HG03097 (cell line): Measurements from ENCODE around the gene NPM1.
"Not testable (repeated sequence)": the region's sequence is repeated elsewhere in the genome, so short reads cannot be mapped to it uniquely, and the experiment has no call there.

ENCODE experiments used
- ATAC-seq: cut with Tn5 transposase; IDR thresholded peaks from one replicate; pipeline ENCODE4 v1.9.1; 2021; ENCODE audit not compliant: unreplicated experiment, low FRiP score

The NPM1 gene

DNA sequence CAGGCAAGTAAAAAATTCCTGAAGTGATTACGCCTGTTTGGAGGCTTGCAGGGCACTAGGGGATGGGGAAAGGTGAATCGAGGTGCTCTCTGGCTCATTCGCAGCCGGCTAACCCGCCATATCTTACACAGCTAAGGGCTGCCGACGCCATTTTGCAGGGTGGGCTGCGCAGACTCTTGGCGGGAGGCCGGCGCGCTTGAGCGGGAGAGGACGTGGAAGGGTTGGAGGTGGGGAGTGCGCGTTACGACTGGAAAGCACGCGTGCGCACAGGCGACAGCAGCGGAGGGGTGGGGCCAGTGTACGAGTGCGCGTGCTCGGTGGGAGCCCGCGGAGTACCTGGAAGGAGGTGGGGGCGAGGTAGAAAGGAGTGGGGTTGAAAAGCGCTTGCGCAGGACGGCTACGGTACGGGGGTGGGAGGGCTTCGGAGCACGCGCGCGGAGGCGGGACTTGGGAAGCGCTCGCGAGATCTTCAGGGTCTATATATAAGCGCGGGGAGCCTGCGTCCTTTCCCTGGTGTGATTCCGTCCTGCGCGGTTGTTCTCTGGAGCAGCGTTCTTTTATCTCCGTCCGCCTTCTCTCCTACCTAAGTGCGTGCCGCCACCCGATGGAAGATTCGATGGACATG lies at the start of gene NPM1:
Gene NPM1 (plus strand): TSS at position 505 of the 625 bp plus-strand sequence. CDS start 100 bp downstream, at position 605.
- peak; percentile 81 for ATAC-seq

DNA sequence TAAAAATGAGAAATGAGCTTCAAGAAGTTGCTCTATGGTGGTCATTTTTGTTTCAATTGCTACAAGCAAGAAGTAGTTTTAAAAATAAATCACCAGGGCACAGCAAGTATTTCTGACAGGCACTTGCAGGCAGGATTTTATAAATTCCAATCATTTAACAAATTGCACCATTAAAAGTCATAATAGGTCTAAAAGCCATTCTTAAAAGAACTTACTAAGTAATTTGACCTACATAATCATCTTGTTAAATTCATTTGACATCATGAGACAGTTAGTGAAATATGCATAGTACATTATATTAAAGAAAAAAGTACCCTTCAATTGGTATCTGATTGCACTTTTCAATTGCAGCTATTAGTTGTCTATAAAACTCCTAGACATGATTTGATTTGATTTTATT lies 47.6 kb upstream of the NPM1 start:
- no peak for ATAC-seq

- no peak for ATAC-seq
Measured at GRCh38 chr5:171340491-171340890, 47.2 kb upstream of the NPM1 start.

DNA sequence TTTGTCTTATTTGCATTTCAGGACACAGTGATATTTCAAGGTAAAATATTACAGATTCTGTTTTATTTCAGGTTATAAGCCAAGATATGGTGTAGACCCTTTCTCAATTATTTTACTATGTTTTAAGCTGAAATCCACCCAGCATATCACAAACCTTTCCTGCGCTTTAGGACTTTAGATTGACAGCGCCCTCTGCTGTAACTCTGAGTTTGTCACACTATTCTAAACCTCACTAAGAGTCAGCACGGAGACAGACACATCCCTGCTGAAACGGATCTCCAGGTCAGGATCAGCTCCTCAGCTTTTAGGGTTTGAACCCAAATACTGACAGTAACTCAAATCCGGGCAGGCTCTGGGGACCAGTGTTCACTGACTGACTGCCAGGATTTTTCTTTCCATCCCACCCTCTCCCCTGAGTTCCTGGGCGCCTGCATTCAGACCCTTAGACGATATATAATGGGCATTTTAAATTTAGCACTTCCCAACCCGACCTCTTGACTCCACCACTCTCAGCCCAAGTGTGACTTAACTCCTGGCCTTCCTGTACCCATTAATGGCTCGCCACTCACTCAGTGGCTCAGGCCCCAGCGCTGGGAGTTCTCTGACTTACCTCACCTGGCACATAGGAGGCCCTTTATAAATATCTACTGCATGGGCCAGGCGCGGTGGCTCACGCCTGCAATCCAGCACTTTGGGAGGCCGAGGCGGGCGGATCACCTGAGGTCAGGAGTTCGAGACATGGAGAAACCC lies 45.1 kb upstream of the NPM1 start:
- no peak for ATAC-seq

- ATAC-seq: no peak
Measured at GRCh38 chr5:171344936-171345608, 42.6 kb upstream of the NPM1 start.

- no peak for ATAC-seq
Measured at GRCh38 chr5:171351536-171352073, 36.0 kb upstream of the NPM1 start.

- peak; percentile 90 for ATAC-seq
Measured at GRCh38 chr5:171355302-171355724, 32.3 kb upstream of the NPM1 start.

DNA sequence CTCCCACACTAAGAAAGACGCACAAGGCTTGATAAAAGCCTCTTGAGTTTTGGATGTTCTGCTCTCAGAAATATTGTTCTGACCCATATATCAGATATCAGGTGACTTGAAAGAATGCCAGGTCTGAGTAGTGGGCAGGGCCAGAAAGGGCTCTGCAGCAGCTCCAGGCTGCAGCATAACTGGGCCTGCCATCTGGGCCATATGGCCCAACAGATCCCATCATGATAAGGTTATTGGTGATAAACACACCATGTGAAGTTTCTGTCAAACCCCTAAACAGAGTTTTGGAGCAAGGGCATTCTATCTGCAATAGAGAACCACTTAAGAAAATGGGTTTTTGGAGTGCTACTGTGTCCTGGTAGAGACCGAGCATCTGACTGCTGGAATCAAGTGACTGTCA lies 29.8 kb upstream of the NPM1 start:
- no peak for ATAC-seq

DNA sequence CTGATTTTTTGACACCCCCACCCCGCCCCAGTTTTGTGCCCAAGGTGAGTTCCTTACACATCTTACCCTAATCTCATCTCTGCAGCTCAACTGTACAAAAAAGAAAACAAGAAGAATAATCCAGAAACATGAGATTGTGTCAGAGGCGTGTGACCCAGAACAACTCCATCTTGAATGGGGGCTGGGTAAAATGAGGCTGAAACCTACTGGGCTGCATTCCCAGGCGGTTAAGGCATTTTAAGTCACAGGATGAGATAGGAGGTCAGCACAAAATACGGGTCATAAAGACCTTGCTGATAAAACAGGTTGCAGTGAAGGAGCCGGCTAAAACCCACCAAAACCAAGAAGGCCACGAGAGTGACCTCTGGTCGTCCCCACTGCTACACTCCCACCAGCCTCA lies 26.5 kb upstream of the NPM1 start:
- not testable (repeated sequence) for ATAC-seq

DNA sequence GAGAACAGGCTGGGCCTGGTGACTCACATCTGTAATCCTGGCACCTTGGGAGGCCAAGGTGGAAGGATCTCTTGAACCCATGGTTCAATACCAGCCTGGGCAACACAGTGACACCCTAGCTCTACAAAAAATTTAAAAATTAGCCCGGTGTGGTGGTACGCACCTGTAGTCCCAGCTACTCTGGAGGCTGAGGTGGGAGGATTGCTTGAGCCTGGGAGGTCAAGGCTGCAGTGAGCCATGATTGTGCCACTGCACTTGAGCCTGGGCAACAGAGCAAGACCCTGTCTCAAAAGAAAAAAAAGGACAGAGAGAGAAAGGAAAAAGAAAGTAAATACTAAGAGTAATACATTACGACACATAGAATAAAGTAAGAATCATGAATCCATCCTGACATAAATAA lies 24.4 kb upstream of the NPM1 start:
- not testable (repeated sequence) for ATAC-seq

DNA sequence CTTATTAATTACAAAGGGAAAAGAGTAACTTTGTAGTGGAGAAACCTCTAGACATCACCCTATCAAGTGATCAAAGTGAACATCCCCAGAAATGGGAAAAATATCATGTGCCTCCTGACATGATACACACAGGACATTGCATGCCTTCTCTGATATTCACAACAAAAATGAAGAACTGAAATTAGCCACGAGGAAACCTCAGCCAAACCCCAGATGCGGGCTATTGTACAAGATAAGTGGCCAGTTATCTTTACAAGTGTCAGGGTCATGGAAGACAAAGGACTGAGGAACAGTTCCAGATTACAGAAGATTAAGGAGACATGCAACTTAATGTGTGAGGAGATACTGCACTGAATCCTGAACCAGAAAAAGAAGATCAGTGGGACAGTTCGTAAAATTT lies 23.8 kb upstream of the NPM1 start:
- no peak for ATAC-seq

DNA sequence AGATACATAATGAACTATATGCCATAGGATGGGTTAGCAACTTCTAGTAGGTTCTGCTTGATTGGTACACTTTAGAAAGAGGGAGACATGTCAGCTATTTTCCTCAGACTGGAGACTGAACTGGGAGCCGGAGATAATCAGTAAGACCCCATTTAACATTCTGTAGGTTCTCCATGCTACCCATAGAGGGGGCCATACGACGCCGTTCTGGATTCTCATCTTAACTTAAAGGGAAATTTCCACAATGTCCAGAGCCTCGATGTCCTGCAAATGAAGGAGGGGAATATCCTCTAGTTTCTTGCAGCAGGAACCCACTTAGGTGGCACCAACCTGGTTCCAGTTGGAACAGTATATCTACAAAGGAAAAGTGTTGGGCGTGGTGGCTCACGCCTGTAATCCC lies 22.3 kb upstream of the NPM1 start:
- ATAC-seq: no peak

DNA sequence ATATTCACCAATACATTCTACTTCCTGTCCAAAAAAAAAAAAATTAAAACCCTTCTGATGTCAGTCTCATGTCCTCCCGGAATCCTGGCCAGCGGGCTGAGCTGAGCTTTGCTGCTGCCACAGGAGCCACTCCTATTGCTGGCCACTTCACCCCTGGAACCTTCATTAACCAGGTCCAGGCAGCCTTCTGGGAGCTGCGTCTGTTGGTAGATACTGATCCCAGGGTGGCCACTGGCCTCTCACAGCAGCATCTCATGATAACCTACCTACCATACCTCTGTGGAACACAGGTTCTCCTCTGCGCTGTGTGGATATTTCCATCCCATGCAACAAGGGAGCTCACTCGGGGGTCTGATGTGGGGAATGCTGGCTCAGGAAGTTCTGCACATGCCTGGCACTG lies 21.0 kb upstream of the NPM1 start:
- no peak for ATAC-seq

GRCh38 chr5:171367424-171368370 lies 20.0 kb upstream of the NPM1 start:
- no peak for ATAC-seq

DNA sequence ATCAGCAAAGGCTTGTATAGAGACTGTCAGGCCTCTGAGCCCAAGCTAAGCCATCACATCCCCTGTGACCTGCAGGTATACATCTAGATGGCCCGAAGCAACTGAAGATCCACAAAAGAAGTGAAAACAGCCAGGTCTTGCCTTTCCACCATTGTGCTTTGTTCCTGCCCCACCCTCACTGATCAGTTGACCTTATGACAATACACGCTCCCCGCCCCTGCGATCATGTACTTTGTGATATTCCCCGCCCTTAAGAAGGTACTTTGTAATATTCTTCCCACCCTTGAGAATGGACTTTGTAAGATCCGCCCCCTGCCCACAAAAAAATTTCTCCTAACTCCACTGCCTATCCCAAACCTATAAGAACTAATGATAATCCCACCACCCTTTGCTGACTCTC lies 18.6 kb upstream of the NPM1 start:
- ATAC-seq: no peak

DNA sequence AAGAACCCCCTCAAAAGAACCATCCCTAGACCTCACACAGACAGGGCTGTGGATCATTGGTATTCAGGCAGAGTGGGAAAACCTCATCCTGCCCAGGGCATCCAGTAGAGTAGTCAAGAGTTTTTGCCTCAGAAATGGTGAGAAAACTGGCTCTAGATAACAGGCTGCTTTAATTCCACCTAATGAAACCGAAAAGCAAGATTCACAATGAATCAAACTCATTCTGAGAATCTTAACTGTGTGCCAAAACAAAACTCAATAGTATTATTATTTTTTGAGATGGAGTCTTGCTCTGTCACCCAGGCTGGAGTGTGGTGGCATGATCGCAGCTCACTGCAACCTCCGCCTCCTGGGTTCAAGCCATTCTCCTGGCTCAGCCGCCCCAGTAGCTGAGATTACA lies 17.8 kb upstream of the NPM1 start:
- ATAC-seq: no peak

- ATAC-seq: not testable (repeated sequence)
Measured at GRCh38 chr5:171370881-171371280, 16.8 kb upstream of the NPM1 start.

DNA sequence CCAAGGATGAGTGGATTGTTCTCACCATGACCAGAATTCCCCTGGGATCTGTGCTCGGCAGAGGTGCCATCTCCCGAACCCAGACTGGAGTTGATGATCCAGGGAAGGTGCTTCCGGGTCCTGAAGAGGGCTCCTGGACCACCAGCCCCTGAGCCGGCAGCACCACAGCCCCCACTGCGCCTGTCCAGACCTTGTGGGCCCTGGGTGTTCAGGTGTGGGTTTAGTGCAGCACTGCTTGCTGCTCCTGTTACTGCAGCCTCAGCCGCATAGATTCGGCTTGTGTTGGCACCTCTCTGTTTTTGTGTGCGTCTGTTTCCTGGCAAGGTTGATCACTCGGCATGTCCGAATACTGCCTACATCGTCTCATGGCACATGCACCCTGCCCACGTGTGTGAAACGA lies 16.3 kb upstream of the NPM1 start:
- no peak for ATAC-seq

DNA sequence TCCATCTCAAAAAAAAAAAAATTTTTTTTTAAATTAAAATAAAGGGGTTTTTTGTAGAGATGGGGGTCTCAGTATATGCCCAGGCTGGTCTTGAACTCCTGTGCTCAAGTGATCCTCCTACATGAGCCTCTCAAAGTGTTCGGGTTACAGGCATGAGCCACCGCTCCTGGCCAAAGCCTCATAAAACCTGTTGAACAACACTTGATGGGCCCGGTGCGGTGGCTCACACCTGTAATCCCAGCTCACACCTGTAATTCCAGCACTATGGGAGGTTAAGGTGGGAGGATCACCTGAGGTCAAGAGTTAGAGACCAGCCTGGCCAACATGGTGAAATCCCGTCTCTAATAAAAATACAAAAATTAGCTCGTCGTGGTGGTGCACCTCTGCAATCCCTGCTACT lies 7.7 kb upstream of the NPM1 start:
- ATAC-seq: no peak

- not testable (repeated sequence) for ATAC-seq
Measured at GRCh38 chr5:171384416-171384815, 3.2 kb upstream of the NPM1 start.
